ENCODE measurements around the gene AMZ1.
A peak's percentile ranks its signal among the peaks of the same experiment; 100 is the strongest.
"Not testable (repeated sequence)": the region's sequence is repeated elsewhere in the genome, so short reads cannot be mapped to it uniquely, and the experiment has no call there.

The AMZ1 gene

DNA sequence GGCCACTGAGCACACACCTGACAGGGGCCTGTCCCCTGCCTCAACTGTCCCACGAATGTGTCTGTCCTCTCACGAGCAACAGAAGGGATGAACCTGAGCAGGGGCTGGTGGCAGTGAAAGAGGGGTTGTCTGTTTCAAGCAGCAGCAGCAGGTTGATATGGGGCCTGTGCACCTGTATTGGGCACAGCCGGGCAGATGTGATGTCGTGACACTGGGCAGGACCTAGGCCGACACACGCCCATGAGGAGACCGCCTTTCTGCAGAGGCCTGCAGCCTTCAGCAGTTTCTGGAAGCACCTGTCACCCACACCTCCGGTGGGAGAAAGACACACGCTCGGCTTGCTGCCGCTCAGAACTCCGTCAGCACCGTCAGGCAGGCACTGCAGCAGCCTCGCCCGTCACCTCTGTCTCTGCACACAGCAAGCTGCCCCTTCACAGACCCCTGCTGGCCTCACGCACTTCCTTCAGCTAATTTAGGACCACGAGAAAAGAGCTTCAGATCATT lies 48.5 kb downstream of the AMZ1 start:
- TF ChIP-seq, protein P1, sequence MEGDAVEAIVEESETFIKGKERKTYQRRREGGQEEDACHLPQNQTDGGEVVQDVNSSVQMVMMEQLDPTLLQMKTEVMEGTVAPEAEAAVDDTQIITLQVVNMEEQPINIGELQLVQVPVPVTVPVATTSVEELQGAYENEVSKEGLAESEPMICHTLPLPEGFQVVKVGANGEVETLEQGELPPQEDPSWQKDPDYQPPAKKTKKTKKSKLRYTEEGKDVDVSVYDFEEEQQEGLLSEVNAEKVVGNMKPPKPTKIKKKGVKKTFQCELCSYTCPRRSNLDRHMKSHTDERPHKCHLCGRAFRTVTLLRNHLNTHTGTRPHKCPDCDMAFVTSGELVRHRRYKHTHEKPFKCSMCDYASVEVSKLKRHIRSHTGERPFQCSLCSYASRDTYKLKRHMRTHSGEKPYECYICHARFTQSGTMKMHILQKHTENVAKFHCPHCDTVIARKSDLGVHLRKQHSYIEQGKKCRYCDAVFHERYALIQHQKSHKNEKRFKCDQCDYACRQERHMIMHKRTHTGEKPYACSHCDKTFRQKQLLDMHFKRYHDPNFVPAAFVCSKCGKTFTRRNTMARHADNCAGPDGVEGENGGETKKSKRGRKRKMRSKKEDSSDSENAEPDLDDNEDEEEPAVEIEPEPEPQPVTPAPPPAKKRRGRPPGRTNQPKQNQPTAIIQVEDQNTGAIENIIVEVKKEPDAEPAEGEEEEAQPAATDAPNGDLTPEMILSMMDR (conservative IDR thresholded peaks at IDR 0.05; ENCODE audit: control insufficient read depth, insufficient read depth, low read depth, low read length), result no peak
- no peak overlapping the region for H3K4me3 ChIP-seq (ENCODE audit: control insufficient read depth, low read depth, low read length)
- DNase-seq (ENCODE audit: low read depth), result no peak

DNA sequence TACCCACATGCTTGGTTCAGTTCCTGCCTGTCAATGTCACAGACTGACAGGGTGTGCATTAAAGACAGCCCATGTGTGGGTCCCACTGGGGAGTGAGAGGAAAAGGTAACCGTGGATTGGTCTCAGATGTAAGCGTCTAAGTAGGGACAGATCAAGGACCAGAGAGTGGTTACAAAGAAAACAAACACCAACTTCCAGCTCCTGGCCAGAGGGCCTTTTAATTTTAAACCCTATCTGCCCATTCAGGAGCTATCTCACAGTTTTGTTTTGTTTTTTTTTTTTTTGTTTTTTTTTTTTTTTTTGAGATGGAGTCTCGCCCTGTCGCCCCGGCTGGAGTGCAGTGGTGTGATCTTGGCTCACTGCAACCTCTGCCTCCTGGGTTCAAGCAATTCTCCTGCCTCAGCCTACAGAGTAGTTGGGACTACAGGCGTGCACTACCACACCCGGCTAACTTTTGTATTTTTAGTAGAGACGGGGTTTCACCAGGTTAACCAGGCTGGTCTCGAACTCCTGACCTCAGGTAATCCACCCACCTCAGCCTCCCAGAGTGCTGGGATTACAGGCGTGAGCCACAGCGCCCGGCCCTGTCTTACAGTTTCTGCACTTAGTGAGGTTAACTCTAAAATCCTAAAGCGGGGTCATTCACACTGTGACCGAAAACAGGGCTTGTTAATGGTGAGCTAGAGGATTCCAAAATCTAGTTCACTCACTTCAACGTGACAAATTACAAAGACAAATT lies 49.2 kb downstream of the AMZ1 start:
- not testable (repeated sequence) for DNase-seq (ENCODE audit: low read depth); H3K4me3 ChIP-seq (ENCODE audit: control insufficient read depth, low read depth, low read length)

DNA sequence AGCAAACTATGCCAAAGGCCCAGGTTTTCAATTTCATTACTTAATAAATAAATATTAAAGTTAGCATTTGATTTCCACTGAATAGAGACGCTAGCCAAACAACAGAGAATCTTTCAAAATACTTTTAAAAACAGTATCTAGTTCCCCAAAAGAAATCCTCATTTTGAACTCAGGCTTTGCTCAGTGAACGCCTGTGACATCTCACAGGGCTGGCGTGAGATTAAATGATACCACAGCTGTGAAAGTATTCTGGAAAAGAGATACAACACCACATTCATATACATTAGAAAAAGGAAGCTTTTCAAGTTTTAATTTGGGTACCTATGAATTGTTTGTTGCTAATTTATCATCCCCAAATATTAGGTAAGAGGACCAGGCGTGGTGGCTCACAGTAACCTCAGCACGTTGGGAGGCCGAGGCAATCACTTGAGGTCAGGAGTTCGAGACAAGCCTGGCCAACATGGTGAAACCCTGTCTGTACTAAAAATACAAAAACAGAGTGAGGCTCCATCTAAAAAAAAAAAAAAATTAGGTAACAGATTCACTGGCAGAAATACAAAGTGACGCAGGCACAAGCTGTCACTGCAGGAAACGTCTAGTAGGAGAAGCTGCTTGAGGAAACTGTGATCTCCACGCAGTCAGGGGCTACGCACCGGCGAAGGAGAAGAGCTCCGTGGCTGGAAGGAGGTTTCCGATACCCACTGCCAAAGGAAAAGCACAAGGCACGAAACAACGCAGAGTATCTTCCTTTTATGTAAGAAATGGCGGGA lies 50.0 kb downstream of the AMZ1 start:
- no peak overlapping the region for H3K4me3 ChIP-seq (ENCODE audit: control insufficient read depth, low read depth, low read length)
- TF ChIP-seq, protein P1 (conservative IDR thresholded peaks at IDR 0.05; ENCODE audit: control insufficient read depth, insufficient read depth, low read depth, low read length), result no peak
- peak; percentile 57 for DNase-seq (ENCODE audit: low read depth)

DNA sequence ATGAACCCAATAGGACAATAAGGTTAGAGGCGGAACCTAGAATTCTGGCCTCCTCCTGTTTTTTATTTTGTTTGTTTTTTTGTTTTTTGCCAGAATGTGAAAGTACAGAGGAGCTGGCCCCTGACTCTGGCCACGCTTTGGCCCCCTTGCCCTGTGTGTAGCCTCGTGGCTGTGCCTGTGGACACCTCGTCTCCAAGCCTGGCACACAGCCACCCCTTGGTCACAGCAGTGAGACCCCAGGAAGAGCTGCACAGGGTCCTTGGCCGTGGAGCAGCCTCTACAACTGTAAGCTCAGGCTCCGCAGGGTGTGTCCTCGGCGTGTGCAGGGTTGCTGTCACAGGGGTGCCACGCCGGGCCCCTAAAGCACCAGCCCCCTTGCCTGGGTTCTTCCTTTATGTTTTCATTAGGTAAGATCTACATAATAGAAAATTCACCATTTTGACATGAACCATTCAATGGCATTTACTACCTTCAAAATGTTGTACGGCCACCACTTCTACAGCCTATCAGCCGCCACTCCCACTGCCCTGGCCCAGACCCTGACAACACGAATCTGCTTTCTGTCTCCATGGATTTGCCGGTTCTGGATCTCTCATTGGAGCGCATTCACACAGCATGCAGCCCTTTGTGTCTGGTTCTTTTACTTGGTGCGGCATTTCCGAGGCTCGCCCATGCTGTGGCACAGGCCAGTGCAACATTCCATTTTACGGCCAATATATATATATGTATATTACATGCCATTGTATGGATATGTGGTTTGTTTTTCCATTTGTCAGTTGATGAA lies 51.0 kb downstream of the AMZ1 start:
- H3K4me3 ChIP-seq (ENCODE audit: control insufficient read depth, low read depth, low read length), result no peak overlapping the region
- DNase-seq (ENCODE audit: low read depth), result no peak
- TF ChIP-seq, protein P1 (conservative IDR thresholded peaks at IDR 0.05; ENCODE audit: control insufficient read depth, insufficient read depth, low read depth, low read length), result no peak

DNA sequence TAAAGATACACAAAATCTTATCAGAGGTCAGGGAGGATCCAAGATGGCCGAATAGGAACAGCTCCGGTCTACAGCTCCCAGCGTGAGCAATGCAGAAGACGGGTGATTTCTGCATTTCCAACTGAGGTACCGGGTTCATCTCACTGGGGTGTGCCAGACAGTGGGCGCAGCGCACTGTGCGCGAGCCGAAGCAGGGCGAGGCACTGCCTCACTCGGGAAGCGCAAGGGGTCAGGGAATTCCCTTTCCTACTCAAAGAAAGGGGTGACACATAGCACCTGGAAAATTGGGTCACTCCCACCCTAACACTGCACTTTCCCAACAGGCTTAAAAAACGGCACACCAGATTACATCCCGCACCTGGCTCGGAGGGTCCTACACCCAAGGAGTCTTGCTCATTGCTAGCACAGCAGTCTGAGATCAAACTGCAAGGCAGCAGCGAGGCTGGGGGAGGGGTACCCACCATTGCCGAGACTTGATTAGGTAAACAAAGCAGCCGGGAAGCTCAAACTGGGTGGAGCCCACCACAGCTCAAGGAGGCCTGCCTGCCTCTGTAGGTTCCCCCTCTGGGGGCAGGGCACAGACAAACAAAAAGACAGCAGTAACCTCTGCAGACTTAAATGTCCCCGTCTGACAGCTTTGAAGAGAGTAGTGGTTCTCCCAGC lies 55.7 kb downstream of the AMZ1 start:
- not testable (repeated sequence) for DNase-seq (ENCODE audit: low read depth)

DNA sequence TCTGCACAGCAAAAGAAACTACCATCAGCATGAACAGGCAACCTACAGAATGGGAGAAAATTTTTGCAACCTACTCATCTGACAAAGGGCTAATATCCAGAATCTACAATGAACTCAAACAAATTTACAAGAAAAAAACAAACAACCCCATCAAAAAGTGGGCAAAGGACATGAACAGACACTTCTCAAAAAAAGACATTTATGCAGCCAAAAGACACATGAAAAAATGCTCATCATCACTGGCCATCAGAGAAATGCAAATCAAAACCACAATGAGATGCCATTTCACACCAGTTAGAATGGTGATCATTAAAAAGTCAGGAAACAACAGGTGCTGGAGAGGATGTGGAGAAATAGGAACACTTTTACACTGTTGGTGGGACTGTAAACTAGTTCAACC lies 60.7 kb downstream of the AMZ1 start:
- DNase-seq (ENCODE audit: low read depth); H3K4me3 ChIP-seq (ENCODE audit: control insufficient read depth, low read depth, low read length): not testable (repeated sequence)

More for the DNA sequence above, 55.7 kb downstream of the AMZ1 start:
- not testable (repeated sequence) for H3K4me3 ChIP-seq (ENCODE audit: control insufficient read depth, low read depth, low read length)

DNA sequence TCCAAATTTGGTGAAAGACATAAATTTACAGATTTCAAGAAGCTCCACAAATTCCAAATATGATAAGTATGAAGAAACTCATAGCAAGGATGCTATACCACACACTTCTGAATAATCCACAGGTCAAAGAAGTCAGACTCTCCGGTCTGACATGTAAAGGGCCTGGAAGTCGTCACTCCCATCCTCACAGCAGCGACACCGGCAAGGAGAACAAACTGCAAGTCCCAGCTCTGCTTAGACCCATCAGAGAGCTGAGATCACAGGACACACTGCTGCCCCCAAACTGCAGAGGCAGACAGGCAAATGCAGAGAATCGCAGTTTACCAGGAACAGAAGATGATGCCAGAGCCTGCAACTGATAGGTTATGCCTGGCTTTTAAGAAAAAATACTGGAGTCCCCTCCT lies 62.0 kb downstream of the AMZ1 start:
- TF ChIP-seq, protein P1 (conservative IDR thresholded peaks at IDR 0.05; ENCODE audit: control insufficient read depth, insufficient read depth, low read depth, low read length), result no peak
- no peak overlapping the region for H3K4me3 ChIP-seq (ENCODE audit: control insufficient read depth, low read depth, low read length)
- DNase-seq (ENCODE audit: low read depth), result no peak
